ENCODE results near the gene GAN. TPM values are rescaled to one million over a fixed set of nuclear protein-coding genes. Genes with fewer than 3 reads are reported as not detected.

GAN gene
- total and polyA plus RNA-seq, 10 of the 15 experiments (the other 5 are each of a cell fraction or from before 2014, with no cell fraction given): 0.42 to 8.4 (median 2.5) TPM

DNA sequence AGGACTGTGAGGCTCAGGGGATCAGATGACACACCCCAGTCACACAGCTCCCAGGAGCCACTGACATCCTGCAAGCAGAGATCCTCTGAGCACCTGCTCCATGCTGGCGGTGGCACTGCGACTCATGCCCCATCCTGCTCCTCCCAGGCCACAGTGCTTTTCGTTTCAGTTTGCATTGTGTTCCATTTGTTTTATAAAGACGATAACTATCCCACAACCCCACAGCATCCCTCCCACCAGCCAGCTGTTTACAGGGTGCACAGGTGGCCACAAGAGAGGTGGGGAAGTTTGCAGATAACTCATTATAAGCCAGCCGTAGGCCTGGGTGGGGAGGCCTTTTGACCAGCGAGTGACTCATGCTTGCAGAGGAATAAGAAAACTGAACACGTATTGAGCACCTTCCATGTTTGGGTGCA is 48.1 kb upstream of the GAN start:
- H3K27ac ChIP-seq (ENCODE audit: control insufficient read depth, insufficient read depth): no peak overlapping the region
- H3K4me2 ChIP-seq (ENCODE audit: control insufficient read depth, insufficient read depth): no peak overlapping the region
- no peaks in the 10 kb centered on the region for H3K9me3 ChIP-seq (replicated peaks; ENCODE audit: control insufficient read depth, insufficient read depth, low read length)
- 22% methylated on average over 7 of the region's 7 CpGs for WGBS (ENCODE audit: insufficient coverage, insufficient replicate concordance, low lambda C conversion rate, missing lambda C conversion rate)
- no peaks in the 10 kb centered on the region for H3K36me3 ChIP-seq (ENCODE audit: control insufficient read depth in 2 of 2, insufficient read depth in 2 of 2, low read length in 1 of 2)
- DNase-seq (ENCODE audit: low read depth, low spot score) (no peak), FAIRE-seq (no peak), ATAC-seq (no peak; the same call in 2 of the 3 replicates)
- ChIA-PET CTCF (no interaction called here), POLR2A (no interaction called here), RAD21 (ENCODE audit: unreplicated experiment) (no interaction called here), SMC1A (ENCODE audit: uncharacterized antibody, unreplicated experiment) (no interaction called here)
- H3K4me3 ChIP-seq: no peak overlapping the region
- H3K79me2 ChIP-seq (ENCODE audit: control insufficient read depth, insufficient read depth, low read length): no peaks in the 10 kb centered on the region
- no peak overlapping the region for H2AFZ ChIP-seq (ENCODE audit: control insufficient read depth, low read depth, low read length)
- BruUV-seq (replicated peaks): no TSS peak
- no peak overlapping the region for H3K9ac ChIP-seq (ENCODE audit: control insufficient read depth, insufficient read depth, low read length)
- no peaks in the 10 kb centered on the region for H4K20me1 ChIP-seq (ENCODE audit: control insufficient read depth, insufficient read depth)
- in situ Hi-C loops (cut with MboI) (no loop called here), intact Hi-C loops (cut with micrococcal nuclease; ENCODE audit: unreplicated experiment) (loop anchor here (10.0 kb wide), 1 partner anchor 468 kb away; no protein-coding TSS in a partner anchor)
- no peaks in the 10 kb centered on the region for H3K27me3 ChIP-seq (replicated peaks in 1 of 2; ENCODE audit: control insufficient read depth in 2 of 2, insufficient read depth in 2 of 2, low read length in 1 of 2)
- H3K4me1 ChIP-seq (ENCODE audit: control insufficient read depth, insufficient read depth, low read length): no peaks in the 10 kb centered on the region
- TF ChIP-seq NBN (IDR thresholded peaks at IDR 0.05) (no peak), MTA2 (IDR thresholded peaks at IDR 0.05; ENCODE audit: low read depth) (no peak), ZSCAN29 (IDR thresholded peaks at IDR 0.05) (no peak), NFIC (IDR thresholded peaks at IDR 0.05; ENCODE audit: low read depth, low read length) (no peak), FOS (IDR thresholded peaks at IDR 0.05; ENCODE audit: borderline replicate concordance, extremely low read depth, insufficient read length) (no peak)
- TF ChIP-seq, protein P1, sequence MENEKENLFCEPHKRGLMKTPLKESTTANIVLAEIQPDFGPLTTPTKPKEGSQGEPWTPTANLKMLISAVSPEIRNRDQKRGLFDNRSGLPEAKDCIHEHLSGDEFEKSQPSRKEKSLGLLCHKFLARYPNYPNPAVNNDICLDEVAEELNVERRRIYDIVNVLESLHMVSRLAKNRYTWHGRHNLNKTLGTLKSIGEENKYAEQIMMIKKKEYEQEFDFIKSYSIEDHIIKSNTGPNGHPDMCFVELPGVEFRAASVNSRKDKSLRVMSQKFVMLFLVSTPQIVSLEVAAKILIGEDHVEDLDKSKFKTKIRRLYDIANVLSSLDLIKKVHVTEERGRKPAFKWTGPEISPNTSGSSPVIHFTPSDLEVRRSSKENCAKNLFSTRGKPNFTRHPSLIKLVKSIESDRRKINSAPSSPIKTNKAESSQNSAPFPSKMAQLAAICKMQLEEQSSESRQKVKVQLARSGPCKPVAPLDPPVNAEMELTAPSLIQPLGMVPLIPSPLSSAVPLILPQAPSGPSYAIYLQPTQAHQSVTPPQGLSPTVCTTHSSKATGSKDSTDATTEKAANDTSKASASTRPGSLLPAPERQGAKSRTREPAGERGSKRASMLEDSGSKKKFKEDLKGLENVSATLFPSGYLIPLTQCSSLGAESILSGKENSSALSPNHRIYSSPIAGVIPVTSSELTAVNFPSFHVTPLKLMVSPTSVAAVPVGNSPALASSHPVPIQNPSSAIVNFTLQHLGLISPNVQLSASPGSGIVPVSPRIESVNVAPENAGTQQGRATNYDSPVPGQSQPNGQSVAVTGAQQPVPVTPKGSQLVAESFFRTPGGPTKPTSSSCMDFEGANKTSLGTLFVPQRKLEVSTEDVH (IDR thresholded peaks at IDR 0.05; ENCODE audit: low read depth, partially characterized antibody): no peak
- TF ChIP-seq, protein P2, sequence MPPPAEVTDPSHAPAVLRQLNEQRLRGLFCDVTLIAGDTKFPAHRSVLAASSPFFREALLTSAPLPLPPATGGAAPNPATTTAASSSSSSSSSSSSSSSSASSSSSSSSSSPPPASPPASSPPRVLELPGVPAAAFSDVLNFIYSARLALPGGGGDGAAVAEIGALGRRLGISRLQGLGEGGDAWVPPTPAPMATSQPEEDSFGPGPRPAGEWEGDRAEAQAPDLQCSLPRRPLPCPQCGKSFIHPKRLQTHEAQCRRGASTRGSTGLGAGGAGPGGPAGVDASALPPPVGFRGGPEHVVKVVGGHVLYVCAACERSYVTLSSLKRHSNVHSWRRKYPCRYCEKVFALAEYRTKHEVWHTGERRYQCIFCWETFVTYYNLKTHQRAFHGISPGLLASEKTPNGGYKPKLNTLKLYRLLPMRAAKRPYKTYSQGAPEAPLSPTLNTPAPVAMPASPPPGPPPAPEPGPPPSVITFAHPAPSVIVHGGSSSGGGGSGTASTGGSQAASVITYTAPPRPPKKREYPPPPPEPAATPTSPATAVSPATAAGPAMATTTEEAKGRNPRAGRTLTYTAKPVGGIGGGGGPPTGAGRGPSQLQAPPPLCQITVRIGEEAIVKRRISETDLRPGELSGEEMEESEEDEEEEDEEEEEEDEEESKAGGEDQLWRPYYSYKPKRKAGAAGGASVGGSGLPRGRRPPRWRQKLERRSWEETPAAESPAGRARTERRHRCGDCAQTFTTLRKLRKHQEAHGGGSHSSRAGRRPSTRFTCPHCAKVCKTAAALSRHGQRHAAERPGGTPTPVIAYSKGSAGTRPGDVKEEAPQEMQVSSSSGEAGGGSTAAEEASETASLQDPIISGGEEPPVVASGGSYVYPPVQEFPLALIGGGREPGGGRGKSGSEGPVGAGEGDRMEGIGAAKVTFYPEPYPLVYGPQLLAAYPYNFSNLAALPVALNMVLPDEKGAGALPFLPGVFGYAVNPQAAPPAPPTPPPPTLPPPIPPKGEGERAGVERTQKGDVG (CRISPR knock-in tag; IDR thresholded peaks at IDR 0.05): no peak
- TF ChIP-seq, protein P3, sequence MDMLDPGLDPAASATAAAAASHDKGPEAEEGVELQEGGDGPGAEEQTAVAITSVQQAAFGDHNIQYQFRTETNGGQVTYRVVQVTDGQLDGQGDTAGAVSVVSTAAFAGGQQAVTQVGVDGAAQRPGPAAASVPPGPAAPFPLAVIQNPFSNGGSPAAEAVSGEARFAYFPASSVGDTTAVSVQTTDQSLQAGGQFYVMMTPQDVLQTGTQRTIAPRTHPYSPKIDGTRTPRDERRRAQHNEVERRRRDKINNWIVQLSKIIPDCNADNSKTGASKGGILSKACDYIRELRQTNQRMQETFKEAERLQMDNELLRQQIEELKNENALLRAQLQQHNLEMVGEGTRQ (IDR thresholded peaks at IDR 0.05; ENCODE audit: borderline replicate concordance, low read depth, low read length): no peak
- TF ChIP-seq, protein P4, sequence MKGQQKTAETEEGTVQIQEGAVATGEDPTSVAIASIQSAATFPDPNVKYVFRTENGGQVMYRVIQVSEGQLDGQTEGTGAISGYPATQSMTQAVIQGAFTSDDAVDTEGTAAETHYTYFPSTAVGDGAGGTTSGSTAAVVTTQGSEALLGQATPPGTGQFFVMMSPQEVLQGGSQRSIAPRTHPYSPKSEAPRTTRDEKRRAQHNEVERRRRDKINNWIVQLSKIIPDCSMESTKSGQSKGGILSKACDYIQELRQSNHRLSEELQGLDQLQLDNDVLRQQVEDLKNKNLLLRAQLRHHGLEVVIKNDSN (IDR thresholded peaks at IDR 0.05; ENCODE audit: borderline replicate concordance, extremely low read length, insufficient read depth, low read depth, low read length): no peak
- TF ChIP-seq, protein P5, sequence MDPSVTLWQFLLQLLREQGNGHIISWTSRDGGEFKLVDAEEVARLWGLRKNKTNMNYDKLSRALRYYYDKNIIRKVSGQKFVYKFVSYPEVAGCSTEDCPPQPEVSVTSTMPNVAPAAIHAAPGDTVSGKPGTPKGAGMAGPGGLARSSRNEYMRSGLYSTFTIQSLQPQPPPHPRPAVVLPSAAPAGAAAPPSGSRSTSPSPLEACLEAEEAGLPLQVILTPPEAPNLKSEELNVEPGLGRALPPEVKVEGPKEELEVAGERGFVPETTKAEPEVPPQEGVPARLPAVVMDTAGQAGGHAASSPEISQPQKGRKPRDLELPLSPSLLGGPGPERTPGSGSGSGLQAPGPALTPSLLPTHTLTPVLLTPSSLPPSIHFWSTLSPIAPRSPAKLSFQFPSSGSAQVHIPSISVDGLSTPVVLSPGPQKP (IDR thresholded peaks at IDR 0.05; ENCODE audit: low read depth, low read length): no peak
- TF ChIP-seq, protein P6, sequence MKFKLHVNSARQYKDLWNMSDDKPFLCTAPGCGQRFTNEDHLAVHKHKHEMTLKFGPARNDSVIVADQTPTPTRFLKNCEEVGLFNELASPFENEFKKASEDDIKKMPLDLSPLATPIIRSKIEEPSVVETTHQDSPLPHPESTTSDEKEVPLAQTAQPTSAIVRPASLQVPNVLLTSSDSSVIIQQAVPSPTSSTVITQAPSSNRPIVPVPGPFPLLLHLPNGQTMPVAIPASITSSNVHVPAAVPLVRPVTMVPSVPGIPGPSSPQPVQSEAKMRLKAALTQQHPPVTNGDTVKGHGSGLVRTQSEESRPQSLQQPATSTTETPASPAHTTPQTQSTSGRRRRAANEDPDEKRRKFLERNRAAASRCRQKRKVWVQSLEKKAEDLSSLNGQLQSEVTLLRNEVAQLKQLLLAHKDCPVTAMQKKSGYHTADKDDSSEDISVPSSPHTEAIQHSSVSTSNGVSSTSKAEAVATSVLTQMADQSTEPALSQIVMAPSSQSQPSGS (IDR thresholded peaks at IDR 0.05; ENCODE audit: low read length): no peak
- TF ChIP-seq, protein P7, sequence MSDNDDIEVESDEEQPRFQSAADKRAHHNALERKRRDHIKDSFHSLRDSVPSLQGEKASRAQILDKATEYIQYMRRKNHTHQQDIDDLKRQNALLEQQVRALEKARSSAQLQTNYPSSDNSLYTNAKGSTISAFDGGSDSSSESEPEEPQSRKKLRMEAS (IDR thresholded peaks at IDR 0.05; ENCODE audit: low read depth, low read length): no peak
